Fibroblast of mammary gland (primary cell): Measurements from ENCODE around the gene LMNTD2.

Experiments
- DNase-seq: peaks from one replicate; pipeline ENCODE4 v3.0.0-alpha.2; 2010; ENCODE audit warnings: low read depth
- H3K4me3 ChIP-seq: 2 replicates; pipeline ENCODE4 v1.5.1; 2011; ENCODE audit warnings: low read depth, mild to moderate bottlenecking, low read length, moderate library complexity; ENCODE audit not compliant: control insufficient read depth
- TF ChIP-seq, protein P1 (sequence below): conservative IDR thresholded peaks from 2 replicates; pipeline ENCODE4 v1.5.1; 2011; ENCODE audit warnings: low read depth, low read length, inconsistent platforms; ENCODE audit not compliant: control insufficient read depth, insufficient read depth

Gene LMNTD2

DNA sequence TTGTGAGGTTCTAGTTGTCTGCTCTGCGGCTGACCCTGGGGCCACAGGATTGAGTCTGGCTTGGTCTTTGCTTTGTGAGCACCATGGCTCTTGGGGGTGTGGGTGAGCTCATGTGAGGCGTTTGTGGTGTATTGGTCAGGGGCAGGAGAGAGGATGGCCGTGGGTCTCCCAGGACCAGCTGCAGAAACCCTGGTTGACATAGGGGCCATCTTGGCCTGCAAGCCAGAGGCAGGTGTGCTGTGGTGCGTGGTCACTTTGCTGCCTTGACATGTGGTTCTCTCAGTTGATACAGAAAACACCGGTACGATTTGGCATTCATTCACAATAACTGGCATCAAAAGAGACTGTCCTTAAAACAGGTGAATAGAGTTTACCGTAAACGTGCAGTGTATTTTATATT lies 27.0 kb upstream of the LMNTD2 start:
- no peak for DNase-seq
- H3K4me3 ChIP-seq: no peak overlapping the region
- TF ChIP-seq, protein P1, sequence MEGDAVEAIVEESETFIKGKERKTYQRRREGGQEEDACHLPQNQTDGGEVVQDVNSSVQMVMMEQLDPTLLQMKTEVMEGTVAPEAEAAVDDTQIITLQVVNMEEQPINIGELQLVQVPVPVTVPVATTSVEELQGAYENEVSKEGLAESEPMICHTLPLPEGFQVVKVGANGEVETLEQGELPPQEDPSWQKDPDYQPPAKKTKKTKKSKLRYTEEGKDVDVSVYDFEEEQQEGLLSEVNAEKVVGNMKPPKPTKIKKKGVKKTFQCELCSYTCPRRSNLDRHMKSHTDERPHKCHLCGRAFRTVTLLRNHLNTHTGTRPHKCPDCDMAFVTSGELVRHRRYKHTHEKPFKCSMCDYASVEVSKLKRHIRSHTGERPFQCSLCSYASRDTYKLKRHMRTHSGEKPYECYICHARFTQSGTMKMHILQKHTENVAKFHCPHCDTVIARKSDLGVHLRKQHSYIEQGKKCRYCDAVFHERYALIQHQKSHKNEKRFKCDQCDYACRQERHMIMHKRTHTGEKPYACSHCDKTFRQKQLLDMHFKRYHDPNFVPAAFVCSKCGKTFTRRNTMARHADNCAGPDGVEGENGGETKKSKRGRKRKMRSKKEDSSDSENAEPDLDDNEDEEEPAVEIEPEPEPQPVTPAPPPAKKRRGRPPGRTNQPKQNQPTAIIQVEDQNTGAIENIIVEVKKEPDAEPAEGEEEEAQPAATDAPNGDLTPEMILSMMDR: no peak

DNA sequence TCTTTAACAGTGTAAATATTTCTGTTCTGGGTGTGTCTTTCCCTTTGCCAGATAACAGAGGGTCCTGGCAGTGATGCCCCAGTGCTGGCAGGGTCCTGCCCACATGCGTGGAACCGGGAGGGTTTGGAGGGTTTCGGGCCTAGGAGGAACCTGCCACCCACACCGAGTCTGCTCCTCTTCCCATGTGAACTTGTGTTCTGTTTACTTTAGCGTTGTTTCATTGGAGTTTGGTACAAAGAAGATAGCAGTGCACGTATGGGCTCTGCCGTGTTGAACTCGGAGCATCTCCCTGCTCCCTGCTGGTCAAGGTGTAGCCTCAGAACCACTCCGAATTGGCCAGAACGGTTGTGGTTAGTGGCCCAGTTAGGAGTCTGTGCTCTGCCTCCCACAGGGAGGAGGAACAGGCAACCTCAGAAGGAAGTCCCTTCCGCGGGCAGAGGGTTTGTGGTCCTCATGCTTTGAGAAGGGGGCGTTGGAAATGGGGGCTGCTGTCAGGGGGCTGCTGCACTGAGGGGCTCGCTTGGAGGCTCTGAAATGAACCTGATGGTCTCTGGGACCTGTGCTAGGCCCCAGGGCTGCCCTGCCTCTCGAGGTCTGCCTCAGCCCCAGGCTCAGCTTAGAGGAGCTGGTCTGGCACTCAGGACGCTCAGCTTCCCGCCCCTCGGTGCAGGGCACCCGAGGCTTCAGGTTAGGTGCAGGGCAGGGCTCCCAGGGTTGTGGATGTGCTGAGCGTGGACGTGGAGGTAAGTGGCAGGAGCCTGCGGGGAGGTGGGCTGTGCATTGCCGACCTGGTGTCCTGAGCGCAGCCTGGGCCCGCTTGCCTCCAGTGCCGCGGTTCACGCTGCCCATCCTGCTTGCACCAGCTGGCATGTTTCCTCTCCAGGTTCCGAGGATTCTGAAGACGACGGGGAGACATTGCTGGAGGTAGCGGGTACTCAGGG lies 26.1 kb upstream of the LMNTD2 start:
- DNase-seq: no peak
- no peak overlapping the region for H3K4me3 ChIP-seq
- TF ChIP-seq, protein P1: no peak

DNA sequence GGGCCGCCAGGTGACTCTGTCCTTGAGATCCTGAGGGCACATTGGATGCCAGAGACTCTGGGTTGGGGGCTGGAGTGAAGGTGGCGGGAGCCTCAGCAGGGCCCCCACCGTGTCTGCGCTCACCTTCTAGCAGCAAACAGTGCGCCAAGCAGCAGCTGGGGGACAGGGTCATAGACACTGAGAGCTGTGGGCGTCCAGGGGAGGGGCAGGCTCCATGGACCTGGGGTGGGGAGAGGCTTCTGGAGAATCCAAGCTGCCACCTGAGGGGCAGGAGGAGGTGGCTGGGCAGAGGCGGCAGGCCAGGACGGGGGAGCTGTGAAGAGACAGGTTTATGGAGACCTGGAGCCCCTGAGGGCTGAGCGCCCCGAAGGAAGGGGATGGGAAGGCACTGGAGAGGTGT lies 23.7 kb upstream of the LMNTD2 start:
- DNase-seq: no peak
- H3K4me3 ChIP-seq: no peak overlapping the region
- TF ChIP-seq, protein P1: no peak

DNA sequence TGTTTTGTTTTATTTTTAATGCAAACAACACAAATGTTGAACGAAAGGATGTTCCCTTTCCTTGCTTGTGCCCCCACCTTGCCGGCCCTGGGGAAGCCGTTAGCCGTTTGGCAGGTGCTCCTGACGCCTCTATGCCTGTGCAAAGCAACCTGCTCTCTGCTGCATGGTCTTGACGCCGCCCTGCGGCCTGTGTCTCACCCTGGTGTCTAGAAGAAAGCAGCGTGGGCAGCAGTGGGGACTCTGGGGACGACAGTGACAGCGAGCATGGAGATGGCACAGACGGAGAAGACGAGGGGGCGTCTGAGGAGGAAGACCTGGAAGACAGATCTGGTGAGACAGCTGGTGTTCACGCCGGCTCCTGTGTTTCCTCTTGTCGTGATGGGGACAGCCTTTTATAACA lies 21.2 kb upstream of the LMNTD2 start:
- no peak overlapping the region for H3K4me3 ChIP-seq
- TF ChIP-seq, protein P1: no peak
- DNase-seq: no peak

DNA sequence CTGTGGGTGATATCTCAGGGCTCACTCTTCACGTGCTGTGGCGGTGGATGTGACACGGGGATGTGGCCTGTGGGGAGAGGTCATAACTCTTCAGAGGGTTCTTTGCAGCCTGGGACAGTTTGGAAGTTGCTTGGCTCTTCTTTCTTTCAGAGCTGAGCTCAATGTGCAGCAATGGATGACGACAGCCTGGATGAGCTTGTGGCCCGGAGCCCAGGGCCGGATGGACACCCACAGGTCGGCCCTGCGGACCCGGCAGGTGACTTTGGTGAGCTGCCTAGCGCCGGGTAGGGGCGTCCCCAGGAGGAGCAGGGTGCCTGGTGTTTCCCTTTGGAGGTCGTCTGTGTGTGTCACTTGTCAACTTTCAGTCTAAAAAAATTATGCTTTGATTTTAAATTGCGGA lies 20.8 kb upstream of the LMNTD2 start:
- H3K4me3 ChIP-seq: no peak overlapping the region
- no peak for DNase-seq
- TF ChIP-seq, protein P1: no peak

DNA sequence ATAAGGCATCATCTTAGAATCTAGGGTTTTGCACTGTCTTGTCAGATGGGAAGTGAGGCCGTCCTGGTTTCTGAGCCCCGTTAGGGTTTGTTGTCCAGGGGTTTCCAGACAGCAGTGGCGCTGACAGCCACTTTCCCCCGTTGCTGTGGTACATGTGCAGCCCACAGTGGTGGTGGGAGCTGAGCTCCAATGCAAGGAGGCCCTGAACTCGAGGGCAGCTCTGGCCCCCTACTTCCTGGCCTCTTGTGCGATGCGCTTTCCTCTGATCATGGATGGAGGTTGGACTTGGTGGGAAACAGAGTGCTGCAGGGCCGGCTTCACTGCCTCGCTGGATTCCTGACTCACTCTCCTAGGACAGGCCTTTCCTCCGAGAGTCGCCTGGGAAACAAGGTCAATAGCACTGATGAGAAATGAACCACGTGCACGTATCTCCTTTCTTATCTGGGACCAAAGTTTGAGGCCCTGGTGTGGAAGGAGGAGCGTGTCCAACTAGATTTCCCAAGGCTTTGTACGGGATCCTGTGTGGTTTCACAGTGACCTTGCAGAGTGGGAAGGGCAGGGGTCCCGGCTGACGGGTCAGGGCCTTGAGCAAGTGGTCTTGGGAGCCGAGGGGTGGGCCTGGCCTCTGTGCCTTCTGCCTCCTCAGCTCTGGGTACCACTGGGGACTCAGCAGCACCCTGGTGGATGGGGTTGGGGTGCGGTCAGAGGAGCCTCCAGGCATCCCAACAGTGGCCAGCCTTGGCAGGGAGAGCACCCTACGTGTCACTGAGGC lies 19.5 kb upstream of the LMNTD2 start:
- TF ChIP-seq, protein P1: no peak
- no peak overlapping the region for H3K4me3 ChIP-seq
- peak; percentile 46 for DNase-seq
